ENCODE measurements around the gene SH2D4B. TPM values are rescaled to one million over a fixed set of nuclear protein-coding genes. Genes with fewer than 3 reads are reported as not detected.

SH2D4B gene
- total RNA-seq, 1 donor from 2014 or later: not detected

GRCh38 chr10:80633383-80633860 is 95.7 kb downstream of the SH2D4B start:
- DNase-seq (ENCODE audit: low read depth, low spot score): no peak

GRCh38 chr10:80633910-80634309 is 96.2 kb downstream of the SH2D4B start:
- no peak for DNase-seq (ENCODE audit: low read depth, low spot score)

- no peak for DNase-seq (ENCODE audit: low read depth, low spot score)
Measured at GRCh38 chr10:80642661-80643060, 105.0 kb downstream of the SH2D4B start.

DNA sequence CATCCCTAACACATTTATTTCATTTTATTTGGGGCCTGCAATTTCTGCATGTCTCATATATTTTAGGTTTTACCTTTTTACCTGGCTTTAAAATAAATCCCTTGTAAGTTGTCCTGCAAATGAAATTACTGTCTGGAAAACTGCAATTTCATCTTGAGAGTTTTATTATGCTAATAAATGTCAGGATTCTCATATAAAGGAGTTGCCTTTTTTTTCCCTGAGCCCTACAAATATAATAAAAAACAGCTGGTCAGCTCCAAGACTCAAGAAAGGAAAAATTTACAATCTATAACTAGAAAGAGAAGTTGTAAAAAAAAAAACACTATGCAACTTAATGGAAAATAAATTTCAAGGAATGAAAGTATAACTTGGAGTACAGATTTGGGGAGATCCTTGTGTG is 108.7 kb downstream of the SH2D4B start:
- DNase-seq (ENCODE audit: low read depth, low spot score): no peak

DNA sequence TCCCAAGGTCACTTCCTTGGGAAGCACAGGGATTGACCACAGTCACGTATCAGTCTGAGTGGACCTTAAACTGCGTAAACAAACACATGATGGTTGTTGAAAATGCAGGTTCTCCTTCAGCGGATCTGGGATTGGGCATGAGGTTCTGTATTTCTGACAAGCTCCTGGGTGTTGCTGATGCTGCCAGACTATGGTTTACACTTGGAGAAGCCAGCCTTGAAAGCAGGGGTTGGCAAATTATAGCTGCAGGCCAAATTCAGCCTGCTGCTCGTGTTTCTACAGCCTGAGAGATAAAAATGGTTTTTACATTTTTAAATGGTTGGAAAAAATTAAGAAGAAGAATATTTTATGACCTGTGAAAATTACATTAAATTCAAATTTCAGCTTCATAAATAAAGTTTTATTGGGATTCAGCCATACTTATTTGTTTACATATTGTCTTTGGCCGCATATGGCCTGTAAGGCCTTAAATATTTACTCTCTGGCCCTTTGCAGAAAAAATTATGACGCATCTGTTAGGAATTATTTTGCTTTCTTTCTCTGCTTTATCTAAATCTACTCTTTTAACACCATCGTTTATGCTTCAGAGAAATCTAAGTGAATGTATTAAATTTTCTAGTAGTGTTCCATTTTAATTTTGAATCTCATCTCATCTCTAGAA is 109.6 kb downstream of the SH2D4B start:
- DNase-seq (ENCODE audit: low read depth, low spot score): no peak

GRCh38 chr10:80648106-80648505 is 110.4 kb downstream of the SH2D4B start:
- no peak for DNase-seq (ENCODE audit: low read depth, low spot score)

GRCh38 chr10:80649183-80649582 is 111.5 kb downstream of the SH2D4B start:
- no peak for DNase-seq (ENCODE audit: low read depth, low spot score)

GRCh38 chr10:80655898-80656297 is 118.2 kb downstream of the SH2D4B start:
- DNase-seq (ENCODE audit: low read depth, low spot score): no peak

GRCh38 chr10:80658068-80658467 is 120.4 kb downstream of the SH2D4B start:
- DNase-seq (ENCODE audit: low read depth, low spot score): no peak

DNA sequence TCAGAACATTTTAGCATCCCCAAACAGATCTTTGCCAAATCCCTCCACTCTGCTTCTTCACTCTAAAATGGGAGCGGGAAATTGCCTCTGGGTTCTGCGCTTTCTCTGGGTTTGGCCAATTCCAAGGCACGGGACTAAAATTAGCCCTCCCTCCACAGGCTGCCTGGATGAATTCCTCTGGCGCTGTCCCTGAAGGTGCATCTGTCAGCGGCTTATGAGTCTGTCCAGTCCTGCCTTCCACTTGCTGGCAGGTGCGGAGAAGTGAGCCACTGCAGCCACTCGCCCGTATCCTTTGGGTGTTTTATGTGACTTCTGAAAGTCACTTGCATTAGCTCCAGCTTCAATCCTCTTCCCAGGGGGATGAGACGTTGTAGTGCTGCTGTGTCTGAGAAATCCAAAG is 121.6 kb downstream of the SH2D4B start:
- no peak for DNase-seq (ENCODE audit: low read depth, low spot score)

GRCh38 chr10:80660266-80660665 is 122.6 kb downstream of the SH2D4B start:
- DNase-seq (ENCODE audit: low read depth, low spot score): no peak

DNA sequence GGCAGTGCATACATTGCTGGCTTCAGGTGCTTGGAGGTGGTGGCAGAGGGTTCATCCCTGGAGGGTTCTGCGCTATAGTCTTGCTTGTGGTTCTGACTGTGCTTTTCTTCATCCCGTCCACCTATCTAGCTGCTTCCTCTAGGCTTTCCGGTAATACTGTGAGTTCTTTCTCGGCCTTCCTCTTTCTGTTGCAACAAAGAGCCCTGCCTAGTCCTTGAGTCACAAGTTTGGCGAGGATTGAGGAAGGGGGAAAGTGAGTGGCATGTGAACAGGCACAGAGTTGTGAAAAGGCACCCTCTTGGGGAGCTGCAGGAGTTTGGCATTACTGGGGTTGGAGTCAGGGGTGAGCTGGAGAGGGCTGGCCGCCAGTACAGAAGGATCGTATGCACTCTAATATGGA is 123.0 kb downstream of the SH2D4B start:
- DNase-seq (ENCODE audit: low read depth, low spot score): no peak

GRCh38 chr10:80661526-80661925 is 123.8 kb downstream of the SH2D4B start:
- no peak for DNase-seq (ENCODE audit: low read depth, low spot score)

GRCh38 chr10:80662429-80663261 is 124.9 kb downstream of the SH2D4B start:
- DNase-seq (ENCODE audit: low read depth, low spot score): peak; percentile 32

GRCh38 chr10:80664071-80664680 is 126.5 kb downstream of the SH2D4B start:
- peak; percentile 11 for DNase-seq (ENCODE audit: low read depth, low spot score)

DNA sequence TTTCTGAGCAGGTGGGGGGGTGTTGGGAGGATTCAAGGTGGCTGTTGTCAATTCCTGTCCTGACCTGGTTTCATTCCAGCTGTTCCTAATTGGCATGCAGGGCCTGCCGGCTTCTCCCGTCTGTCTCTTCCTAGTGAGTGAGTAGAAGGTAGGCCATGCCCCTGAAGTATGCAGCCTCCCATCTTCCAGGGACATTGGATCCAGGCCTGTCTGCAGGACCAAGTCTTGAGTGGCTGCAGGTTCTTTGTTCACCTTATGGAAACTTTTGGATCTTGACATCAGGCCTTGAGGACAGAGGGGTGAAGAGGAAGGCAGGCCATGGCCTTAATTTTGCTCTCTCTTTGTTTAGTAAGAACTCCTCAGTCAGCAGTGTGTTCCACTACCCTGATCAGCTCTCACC is 131.8 kb downstream of the SH2D4B start:
- no peak for DNase-seq (ENCODE audit: low read depth, low spot score)

- no peak for DNase-seq (ENCODE audit: low read depth, low spot score)
Measured at GRCh38 chr10:80670774-80671173, 133.1 kb downstream of the SH2D4B start.

DNA sequence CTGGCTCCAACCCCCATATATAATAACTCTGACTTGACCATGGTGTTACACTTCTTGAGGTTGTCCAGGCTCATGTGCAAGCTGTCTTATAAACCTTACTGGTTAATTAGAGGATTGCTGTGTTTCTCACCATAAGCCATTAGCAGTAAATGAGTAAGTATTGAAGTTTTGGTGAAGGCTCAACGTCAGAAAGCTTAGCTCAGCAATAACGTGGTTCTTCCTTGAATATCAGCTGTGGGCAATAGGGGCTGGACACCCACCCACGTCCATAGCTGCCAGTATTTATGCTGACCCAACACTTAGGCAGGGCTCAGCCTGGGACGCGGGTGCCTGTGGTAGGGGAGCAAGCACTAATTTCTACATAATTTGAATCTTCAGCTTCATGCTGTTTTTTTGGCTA is 134.1 kb downstream of the SH2D4B start:
- DNase-seq (ENCODE audit: low read depth, low spot score): no peak

DNA sequence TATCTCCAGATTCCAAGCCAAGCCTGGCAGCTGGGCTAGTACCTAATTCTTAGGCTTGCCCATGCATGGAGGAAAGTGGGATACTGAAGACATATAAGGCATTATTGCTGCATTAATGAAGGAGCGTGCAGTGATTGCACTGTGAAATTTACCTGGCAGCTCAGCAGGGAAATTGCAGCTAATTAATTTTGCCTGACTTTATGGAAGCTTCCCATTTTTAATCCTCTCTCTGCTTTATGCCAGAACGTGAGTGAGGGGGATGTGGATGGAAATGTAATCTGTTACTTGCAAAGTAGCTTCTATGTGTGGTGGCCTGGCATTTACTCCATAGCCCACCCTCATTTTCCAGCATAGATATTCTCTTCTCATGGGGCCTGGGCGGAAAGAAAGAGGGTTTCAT is 134.9 kb downstream of the SH2D4B start:
- DNase-seq (ENCODE audit: low read depth, low spot score): no peak

GRCh38 chr10:80674809-80675208 is 137.1 kb downstream of the SH2D4B start:
- no peak for DNase-seq (ENCODE audit: low read depth, low spot score)

- DNase-seq (ENCODE audit: low read depth, low spot score): no peak
Measured at GRCh38 chr10:80681142-80681541, 143.4 kb downstream of the SH2D4B start.

DNA sequence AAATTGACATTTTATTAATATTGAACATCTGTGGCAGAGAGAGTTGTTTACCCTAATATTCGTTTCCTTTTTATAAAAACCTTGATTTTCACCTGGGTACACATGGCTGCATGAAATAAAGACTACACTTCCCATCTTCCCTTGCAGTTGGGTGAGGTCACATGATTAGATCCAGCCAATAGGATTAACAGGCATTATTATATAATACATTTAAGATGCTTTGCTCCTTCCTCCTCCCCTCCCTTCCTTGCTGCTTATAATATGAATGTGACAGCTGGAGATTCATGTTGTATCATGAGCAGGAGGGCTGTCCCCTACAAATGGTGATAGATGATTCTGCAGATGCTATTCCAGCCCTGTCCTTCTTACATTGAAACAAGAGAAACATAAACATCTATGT is 146.6 kb downstream of the SH2D4B start:
- no peak for DNase-seq (ENCODE audit: low read depth, low spot score)
